NB4 (cell line): ENCODE results near the gene RABAC1.

Experiments
- CTCF ChIP-seq: IDR thresholded peaks from one replicate; pipeline ENCODE4 v1.5.1; 2012; ENCODE audit warnings: low read depth, low read length
- MYC ChIP-seq: IDR thresholded peaks from 2 replicates; pipeline ENCODE4 v1.6.1; 2011; ENCODE audit warnings: low read depth, low read length
- POLR2A ChIP-seq: IDR thresholded peaks from 2 replicates; pipeline ENCODE4 v1.6.1; 2011; ENCODE audit warnings: mild to moderate bottlenecking; ENCODE audit not compliant: insufficient read length; ENCODE audit errors: extremely low read depth

GRCh38 chr19:41974652-41975051, 15.5 kb upstream of the RABAC1 start:
- TF ChIP-seq CTCF (no peak), MYC (no peak), POLR2A (no peak)
